ENCODE measurements around the gene IRS2.

DNA sequence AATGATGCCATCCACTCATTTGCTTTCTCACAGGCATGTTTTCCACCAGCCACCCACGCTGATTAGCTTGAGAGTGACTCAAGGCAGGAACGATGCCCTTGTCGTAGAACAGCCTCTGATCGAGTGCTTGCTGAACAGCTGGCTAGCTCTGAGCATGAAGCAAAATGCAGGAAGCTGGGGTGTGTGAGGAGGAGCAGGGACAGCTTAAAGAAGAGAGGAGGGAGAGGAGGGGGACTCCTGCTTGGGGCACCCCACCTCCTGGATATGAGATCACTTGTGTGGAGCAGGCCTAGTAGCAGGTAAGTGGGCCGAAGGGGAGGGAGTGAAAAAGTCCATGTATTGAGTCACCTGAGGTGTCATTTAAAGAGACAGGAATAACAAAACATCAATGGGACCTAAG is 48.8 kb downstream of the IRS2 start:
- TF ChIP-seq CTCF (IDR thresholded peaks at IDR 0.05) (no peak), POLR2AphosphoS5 (IDR thresholded peaks at IDR 0.05; ENCODE audit: low read depth, low read length) (no peak), SIN3A (IDR thresholded peaks at IDR 0.05; ENCODE audit: borderline replicate concordance, insufficient read depth, low read depth, low read length) (no peak), TCF7L2 (IDR thresholded peaks at IDR 0.05; ENCODE audit: low read depth, low read length) (no peak)
